GM21528 (cell line): ENCODE measurements around the gene NPY.
"Not testable (repeated sequence)": the region's sequence is repeated elsewhere in the genome, so short reads cannot be mapped to it uniquely, and the experiment has no call there.

Experiments
- ATAC-seq: cut with Tn5 transposase; IDR thresholded peaks from one replicate; pipeline ENCODE4 v1.9.1; 2021; ENCODE audit warnings: mild to moderate bottlenecking, moderate library complexity; ENCODE audit not compliant: unreplicated experiment, low FRiP score

Gene NPY

DNA sequence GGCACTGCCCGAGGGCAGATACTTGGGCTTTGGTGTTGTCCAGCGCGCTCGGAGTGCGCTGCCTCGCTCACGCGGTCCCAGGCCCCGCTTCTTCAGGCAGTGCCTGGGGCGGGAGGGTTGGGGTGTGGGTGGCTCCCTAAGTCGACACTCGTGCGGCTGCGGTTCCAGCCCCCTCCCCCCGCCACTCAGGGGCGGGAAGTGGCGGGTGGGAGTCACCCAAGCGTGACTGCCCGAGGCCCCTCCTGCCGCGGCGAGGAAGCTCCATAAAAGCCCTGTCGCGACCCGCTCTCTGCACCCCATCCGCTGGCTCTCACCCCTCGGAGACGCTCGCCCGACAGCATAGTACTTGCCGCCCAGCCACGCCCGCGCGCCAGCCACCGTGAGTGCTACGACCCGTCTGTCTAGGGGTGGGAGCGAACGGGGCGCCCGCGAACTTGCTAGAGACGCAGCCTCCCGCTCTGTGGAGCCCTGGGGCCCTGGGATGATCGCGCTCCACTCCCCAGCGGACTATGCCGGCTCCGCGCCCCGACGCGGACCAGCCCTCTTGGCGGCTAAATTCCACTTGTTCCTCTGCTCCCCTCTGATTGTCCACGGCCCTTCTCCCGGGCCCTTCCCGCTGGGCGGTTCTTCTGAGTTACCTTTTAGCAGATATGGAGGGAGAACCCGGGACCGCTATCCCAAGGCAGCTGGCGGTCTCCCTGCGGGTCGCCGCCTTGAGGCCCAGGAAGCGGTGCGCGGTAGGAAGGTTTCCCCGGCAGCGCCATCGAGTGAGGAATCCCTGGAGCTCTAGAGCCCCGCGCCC is at the start of gene NPY:
Gene NPY, plus strand, starts transcription at position 294 of the 802 bp plus-strand sequence. CDS start 1,051 bp downstream, outside the sequence.
- ATAC-seq = no peak

DNA sequence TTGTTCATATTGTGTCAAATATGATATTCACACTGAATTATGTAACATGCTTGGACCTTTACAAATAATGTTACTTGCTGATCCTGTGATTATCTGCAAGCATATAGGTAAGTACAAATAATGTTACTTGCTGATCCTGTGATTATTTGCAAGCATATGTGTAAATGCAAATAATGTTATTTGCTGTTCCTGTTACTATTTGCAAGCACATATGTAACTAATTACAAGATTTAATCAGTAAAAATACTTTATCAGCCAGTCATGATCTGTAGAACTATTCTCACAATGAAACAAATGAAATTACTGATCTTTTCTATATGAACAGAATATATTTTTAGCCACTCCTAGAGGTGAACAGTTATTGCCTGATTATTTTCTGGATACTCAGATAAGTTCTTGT is 44.7 kb upstream of the NPY start:
- ATAC-seq = no peak

DNA sequence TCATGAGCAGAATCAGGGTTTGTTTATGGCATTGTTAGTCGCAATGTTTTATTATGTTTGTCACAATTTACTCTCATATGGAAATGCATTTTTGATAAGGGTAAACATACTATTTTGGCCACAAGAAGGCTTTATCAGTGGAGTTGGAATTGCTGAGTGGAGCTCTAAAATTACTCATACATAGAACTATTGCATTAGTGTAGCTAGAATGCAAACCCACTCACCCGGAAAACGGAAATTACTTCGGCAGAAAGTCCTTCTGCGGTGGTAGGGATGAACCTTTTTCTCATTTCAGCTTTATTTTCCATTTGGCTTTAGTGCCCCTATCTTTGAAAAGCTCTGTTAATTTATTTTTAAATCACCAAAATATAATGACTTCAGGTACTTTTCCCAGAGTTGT is 42.8 kb upstream of the NPY start:
- no peak for ATAC-seq

DNA sequence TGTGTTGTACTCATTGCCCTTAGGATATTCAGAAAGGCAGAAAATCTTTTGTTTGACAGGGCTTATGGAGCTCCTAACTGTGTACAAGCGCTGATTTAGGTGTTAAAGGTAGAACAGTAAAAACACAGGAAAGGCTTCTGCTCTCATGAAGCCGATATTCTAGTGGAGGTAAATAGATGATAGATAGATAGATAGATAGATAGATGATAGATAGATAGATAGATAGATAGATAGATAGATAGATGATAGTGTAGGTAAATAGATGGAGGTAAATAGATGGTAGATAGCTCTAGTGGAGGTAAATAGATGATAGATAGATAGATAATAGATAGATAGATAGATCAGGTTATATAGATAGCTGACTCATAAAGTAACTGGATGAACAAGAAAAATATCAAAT is 39.4 kb upstream of the NPY start:
- ATAC-seq = no peak

DNA sequence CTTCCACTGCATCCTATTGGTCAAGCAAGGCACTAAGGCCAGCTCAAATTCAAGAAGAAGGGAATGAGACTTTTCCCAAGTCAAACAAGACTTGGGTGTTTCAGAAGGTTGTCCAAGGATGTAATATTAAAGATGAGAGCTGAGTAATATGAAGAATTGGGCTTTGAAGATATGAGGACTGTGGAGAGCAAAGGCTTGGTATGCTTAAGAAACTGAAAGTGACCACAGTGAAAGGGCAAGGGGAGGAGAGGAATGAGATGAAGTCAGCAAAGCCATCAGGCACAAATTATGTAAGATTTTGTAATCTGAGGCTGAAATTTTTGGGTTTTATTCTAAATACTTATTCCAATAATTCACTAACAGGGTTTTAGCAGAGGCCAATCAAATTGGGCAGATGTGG is 38.6 kb upstream of the NPY start:
- ATAC-seq = peak; percentile 76

DNA sequence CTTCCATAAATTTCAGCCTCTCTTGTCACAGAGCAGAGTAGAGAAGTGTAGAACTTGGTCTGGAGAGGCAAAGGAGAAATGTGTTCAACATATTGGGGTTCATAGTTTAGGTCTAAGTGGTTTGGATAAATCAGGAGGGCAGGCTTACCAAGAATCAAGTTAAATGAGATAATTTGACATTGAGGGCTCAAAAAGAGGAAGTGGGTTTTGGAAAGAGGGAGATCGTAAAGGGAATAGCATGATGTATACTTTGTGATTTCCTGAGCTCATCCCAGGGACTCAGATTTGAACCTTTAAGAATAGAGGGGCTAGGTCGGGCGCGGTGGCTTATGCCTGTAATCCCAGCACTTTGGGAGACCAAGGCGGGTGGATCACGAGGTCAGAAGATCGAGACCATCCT is 34.7 kb upstream of the NPY start:
- no peak for ATAC-seq

DNA sequence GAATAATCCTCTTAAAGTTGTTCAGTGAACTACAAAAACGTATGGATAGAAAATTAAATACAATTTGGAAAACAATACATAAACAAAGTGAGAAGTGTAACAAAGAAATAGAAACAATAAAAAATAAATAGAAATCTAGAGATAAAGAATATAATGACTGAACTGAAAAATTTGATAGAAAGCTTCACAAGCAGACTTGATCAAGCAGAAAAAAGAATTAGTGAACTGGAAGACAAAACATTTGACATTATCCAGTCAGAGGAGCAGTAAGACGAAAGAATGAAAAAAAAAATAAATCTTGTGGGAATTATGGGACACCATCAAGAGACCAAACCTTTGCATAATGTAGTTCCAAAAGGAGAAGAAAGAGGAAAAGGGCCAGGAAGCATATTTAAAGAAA is 32.4 kb upstream of the NPY start:
- ATAC-seq = no peak

DNA sequence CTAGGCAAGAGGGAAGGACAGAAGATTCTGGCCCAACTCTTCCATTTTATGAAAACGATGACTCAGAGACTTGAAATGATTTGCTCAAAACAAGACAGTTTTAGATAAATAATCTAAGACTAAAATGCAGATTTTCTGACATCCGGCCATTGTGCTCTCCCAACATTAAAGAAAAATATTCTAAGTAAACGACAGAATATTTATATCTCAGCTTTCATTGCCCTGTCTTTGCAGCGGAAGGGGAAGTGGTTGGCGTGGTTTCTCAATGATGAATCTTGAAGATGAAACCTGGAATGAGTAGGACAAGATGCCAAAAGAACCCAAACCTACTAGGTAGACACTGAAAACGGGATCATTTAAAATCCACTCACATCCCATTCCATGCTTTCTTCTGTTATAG is 28.9 kb upstream of the NPY start:
- ATAC-seq = no peak

DNA sequence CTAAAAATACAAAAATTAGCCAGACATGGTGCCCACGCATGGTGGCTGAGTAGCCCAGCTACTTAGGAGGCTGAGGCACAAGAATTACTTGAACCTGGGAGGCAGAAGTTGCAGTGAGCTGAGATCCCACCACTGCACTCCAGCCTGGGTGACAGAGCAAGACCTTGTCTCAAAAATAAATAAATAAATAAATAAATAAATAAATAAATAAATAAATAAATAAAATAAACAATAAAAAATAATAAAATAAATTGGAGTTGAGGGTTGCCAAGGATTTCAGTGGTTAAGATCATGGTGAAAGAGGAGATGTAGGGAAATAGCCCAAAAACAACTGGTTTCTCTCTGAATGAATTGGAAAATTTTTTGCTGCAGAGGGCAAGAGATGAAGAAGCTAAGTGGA is 25.7 kb upstream of the NPY start:
- not testable (repeated sequence) for ATAC-seq

DNA sequence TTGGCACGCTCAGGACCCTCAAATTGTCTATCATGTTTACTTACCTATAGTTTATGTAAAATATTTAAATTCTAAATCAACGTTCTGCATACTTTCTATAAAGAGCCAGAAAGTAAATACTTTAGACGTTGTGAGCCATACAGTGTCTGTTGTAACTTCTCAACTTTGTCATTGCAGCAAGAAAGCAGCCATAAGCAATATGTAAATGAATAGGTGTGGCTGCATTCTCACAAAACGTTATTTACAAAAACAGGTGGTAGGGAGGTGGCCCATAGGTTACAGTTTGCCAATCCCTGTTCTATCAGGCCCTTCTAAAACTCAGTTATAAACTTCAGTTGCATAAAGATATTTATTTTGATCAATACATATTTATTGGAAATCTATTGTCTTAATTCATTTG is 12.1 kb upstream of the NPY start:
- ATAC-seq = no peak

DNA sequence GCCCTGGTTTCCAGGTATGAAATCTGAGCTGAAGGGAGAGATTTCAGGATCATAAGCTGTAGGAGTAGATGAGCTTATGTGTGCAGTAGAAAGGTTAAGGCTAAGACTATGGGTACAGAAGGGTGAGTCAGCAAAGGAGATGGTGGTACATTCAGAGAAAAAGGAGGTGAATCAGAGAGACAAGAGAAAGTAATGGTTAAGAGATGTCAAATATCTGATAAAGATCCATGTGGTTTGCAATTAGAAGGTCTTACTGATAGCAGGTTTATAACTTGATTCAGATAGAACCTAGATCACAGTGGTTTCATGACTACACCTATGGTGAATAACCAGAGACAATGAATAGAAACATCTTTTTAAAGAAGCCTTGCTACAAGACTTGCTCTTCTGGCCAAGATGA is 4.5 kb upstream of the NPY start:
- no peak for ATAC-seq

DNA sequence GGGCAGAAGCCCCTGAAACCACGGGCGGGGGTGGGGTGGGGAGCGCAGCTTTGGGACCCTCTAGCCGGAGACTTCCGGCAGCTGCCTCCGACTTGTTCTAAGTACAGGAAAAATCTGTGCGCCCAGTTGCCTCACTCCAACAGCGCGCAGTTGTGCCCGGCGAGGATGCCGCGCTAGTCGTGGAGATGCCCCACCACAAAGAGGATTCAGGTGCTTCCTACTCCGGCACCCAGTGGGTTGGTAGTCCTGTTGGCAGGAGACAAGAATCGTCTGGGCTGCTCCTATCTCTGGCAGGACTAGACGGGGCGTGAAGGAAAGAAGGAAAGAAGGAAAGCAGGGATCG is 465 bp upstream of the NPY start:
- no peak for ATAC-seq

DNA sequence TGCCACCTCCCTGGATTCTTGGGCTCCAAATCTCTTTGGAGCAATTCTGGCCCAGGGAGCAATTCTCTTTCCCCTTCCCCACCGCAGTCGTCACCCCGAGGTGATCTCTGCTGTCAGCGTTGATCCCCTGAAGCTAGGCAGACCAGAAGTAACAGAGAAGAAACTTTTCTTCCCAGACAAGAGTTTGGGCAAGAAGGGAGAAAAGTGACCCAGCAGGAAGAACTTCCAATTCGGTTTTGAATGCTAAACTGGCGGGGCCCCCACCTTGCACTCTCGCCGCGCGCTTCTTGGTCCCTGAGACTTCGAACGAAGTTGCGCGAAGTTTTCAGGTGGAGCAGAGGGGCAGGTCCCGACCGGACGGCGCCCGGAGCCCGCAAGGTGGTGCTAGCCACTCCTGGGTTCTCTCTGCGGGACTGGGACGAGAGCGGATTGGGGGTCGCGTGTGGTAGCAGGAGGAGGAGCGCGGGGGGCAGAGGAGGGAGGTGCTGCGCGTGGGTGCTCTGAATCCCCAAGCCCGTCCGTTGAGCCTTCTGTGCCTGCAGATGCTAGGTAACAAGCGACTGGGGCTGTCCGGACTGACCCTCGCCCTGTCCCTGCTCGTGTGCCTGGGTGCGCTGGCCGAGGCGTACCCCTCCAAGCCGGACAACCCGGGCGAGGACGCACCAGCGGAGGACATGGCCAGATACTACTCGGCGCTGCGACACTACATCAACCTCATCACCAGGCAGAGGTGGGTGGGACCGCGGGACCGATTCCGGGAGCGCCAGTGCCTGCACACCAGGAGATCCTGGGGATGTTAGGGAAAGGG is 913 bp downstream of the NPY start:
- ATAC-seq = no peak

DNA sequence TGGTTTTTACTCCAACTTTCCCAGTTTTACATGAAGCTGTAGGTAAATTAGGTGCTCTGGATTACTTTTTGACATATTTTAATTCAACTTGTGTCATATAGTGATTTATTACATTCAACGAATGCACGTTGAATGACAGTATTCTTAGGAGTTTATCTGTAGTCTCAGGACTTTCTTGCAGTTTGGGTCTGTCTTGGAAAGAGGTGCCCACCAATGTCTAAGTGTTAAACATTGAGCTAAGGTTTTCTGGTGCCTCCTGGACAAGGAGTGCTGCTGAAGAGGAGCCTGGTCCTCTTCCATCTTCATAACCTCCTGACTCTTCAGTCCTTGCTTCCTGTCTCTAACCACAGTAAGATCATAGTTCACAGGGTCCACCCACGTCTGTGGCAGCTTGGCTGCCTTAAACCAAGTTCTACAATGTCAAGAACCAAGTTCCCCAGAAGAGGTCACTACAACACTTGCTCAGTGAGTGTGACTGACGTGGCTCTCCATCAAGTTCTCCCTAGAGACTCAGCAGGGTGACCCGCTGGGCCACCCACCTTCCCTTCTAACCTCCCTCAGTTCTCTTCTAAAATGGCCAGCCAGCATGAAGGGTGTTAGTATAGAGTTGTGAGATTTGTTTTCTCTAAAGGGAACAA is 6.1 kb downstream of the NPY start:
- ATAC-seq = peak; percentile 96

DNA sequence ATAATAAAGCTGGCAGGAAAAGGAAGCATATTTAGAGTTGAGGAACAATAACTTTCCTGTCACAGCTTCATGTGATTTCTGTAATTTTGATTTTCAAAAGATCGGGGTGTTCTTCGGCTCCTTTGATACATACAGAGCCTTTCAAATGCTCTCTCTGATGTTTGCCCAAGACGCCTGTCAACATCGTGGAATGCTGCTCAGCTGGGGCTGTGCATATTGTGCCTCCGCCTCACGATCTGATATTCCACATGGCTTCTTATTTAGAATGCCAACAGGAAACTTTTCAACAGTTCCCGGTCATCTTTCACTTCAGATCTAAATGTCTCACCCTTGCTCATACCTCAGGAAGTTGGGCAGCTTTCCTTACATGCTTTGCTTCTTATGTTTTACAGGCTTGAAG is 7.3 kb downstream of the NPY start:
- no peak for ATAC-seq

DNA sequence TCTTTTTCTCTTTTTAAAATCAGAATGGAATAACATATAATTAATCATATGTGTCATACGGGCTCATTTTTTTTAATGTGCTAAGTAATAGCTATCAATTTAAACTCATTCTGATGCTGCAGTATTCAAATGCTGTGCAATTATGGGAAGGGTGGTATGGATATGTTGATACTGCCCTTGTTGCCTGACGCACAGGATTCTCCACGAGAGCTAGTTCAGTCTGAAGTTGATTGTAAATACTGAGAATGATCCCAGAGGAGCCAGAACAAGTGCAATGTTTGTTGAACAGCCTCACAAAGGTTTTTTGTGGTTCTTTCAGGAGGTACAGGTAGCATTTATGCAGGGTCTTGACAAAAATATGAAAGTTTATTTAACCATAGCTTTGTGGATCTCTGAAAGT is 13.4 kb downstream of the NPY start:
- ATAC-seq = no peak

DNA sequence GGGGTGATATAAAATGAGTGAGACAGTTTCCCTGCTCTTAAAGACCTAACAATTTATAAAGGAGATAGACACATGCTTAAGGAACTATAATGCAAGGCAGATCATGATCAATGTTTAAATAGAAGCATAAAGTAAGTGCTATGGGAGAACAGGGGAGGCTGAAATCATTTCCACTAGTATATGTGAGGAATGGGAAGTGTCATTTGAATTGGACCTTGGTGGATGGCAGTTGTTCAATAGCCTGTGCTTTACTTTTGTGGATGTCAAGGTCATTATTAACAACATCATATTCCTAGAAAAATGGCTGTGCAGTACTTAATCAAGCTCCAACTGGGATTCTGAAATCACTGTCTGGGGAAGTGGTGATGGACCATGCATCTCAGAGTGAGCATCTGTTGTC is 14.7 kb downstream of the NPY start:
- ATAC-seq = no peak

DNA sequence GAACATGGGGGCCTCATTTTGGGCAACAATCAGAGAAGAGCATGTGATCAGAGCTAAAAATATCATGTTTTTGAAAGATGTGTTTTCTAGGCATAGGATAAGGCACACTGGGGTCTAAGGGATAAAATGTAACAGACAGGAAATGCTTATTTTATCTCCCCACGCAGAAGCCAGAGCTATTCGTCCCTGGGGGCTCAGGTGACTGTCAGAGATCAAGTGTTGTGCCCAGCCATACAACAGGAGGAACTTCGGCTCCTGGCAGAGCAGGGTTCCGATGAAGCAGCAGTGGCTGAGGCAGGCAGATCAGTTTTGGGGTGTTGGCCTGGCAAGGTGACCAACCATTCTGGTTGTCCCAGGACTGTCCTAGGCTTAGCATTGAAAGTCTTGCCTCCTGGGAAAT is 15.2 kb downstream of the NPY start:
- ATAC-seq = no peak

DNA sequence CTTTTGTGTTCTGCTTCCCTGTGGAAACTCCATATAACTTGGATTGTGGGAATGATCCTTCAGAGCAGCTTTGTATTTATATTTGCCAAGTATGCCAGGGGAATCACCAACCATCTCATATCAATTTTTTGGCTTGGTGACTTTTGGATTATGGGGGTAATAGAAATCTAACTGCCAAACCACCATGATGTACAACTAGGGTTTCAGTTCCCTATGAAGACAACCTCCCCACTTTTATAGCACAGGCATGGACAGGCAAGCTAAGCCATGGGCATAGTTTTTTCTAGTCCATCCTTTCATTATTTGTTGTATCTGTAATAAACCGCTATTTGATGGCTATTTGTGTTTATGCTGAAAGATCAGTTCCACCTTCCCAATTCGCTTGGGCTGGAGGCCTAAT is 17.7 kb downstream of the NPY start:
- no peak for ATAC-seq

DNA sequence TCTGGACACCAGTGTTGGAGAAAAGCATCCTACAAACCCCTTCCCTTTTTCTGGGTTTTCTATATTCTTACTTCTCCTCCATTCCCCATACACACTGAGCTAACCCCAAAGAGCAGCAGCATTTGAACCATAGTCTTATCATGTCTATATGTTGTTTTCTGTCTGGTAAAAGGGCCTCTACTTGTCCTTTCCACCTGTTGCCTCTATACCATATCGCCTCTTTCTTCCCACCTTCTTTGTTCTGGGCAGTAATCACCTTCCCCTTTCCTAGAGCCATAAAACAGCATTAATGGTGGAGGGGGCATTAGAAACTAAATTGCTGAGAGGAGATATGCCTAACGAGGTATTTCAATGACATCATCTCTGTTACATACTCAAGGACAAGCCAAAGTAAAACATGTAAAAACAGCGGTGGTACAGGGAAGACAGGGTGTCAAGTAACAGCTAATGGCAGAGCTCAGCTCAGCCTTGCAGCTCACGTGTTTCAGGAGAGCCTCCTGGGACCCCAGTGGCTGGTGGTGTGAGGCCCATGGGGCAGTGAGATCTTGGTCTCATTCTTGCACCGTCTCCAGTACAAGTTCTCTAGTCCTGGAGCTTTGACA is 20.6 kb downstream of the NPY start:
- ATAC-seq = no peak

DNA sequence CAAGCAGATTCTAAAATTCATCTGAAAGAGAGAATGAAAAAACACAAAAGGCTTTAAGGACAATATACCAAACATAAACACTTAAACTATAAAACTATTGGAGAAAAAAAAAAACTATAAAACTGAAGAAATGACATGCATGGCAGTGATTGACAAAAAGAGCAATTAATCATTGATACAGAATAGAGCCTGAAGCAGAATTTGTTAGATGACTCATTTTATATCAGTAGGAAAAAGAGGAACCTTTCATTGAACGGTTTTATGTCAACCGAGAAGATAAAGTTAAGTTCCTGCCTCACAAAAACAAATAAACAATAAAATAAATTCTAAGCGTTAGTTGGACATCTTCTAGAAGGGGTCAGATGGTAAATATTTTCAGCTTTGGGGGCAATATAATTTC is 23.3 kb downstream of the NPY start:
- ATAC-seq = no peak
